Measurements from ENCODE around the gene MACF1. TPM values are rescaled to one million over a fixed set of nuclear protein-coding genes. Genes with fewer than 3 reads are reported as not detected.
A peak's percentile ranks its signal among the peaks of the same experiment; 100 is the strongest.

The MACF1 gene
- total RNA-seq, 1 donor from 2014 or later = 694 TPM

GRCh38 chr1:39195166-39196111 is 9.1 kb upstream of the MACF1 start:
- FAIRE-seq (no peak), DNase-seq (ENCODE audit: low read depth) (peak; percentile 82)
- no peak overlapping the region for H3K4me3 Mint-ChIP-seq (ENCODE audit: unreplicated experiment)
- H3K27ac Mint-ChIP-seq (ENCODE audit: unreplicated experiment) = peak overlapping the region; percentile 93
- peaks cover 3% of the 10 kb centered on the region for H3K36me3 Mint-ChIP-seq (ENCODE audit: low read depth, unreplicated experiment)
- no peaks in the 10 kb centered on the region for H3K27me3 Mint-ChIP-seq (ENCODE audit: low read depth, unreplicated experiment)
- Histone ChIP-seq H3K9me3 (ENCODE audit: insufficient read depth, low read depth, low read length) (no peaks in the 10 kb centered on the region), H3K4me3 (ENCODE audit: insufficient read depth, low read depth, low read length) (no peak overlapping the region), H3K4me1 (ENCODE audit: insufficient read depth, low read length) (peaks cover 62% of the 10 kb centered on the region), H3K36me3 (ENCODE audit: insufficient read depth, low read length) (no peaks in the 10 kb centered on the region), H4K20me1 (ENCODE audit: insufficient read depth, low read length) (no peaks in the 10 kb centered on the region), H3K9ac (ENCODE audit: low read length) (peak overlapping the region; percentile 59), H3K27ac (ENCODE audit: low read depth, low read length) (peak overlapping the region; percentile 78), H3K4me2 (ENCODE audit: low read length) (peak overlapping the region; percentile 79), H3K79me2 (ENCODE audit: insufficient read depth, low read length) (peaks cover 77% of the 10 kb centered on the region), H3K27me3 (ENCODE audit: insufficient read depth, low read length) (no peaks in the 10 kb centered on the region), H2AFZ (ENCODE audit: low read depth, low read length) (no peak overlapping the region)
- H3K4me1 Mint-ChIP-seq (ENCODE audit: low read depth, unreplicated experiment) = peaks cover 67% of the 10 kb centered on the region
- H3K9me3 Mint-ChIP-seq (ENCODE audit: unreplicated experiment) = no peaks in the 10 kb centered on the region
- TF ChIP-seq EZH2 (IDR thresholded peaks at IDR 0.05; ENCODE audit: insufficient read depth, low read length) (no peak), CTCF (IDR thresholded peaks at IDR 0.05; ENCODE audit: insufficient read depth, low read depth, low read length) (no peak)

GRCh38 chr1:39196244-39197215 is 8.0 kb upstream of the MACF1 start:
- TF ChIP-seq EZH2 (IDR thresholded peaks at IDR 0.05; ENCODE audit: insufficient read depth, low read length) = no peak
- TF ChIP-seq CTCF (IDR thresholded peaks at IDR 0.05; ENCODE audit: insufficient read depth, low read depth, low read length) = no peak
- peak overlapping the region; percentile 21 for H3K4me3 ChIP-seq (ENCODE audit: insufficient read depth, low read depth, low read length)
- Mint-ChIP-seq H3K27ac (ENCODE audit: unreplicated experiment) (peak overlapping the region; percentile 93), H3K4me3 (ENCODE audit: unreplicated experiment) (no peak overlapping the region), H3K27me3 (ENCODE audit: low read depth, unreplicated experiment) (no peaks in the 10 kb centered on the region), H3K36me3 (ENCODE audit: low read depth, unreplicated experiment) (peaks cover 3% of the 10 kb centered on the region), H3K4me1 (ENCODE audit: low read depth, unreplicated experiment) (peaks cover 59% of the 10 kb centered on the region), H3K9me3 (ENCODE audit: unreplicated experiment) (no peaks in the 10 kb centered on the region)
- peaks cover 54% of the 10 kb centered on the region for H3K4me1 ChIP-seq (ENCODE audit: insufficient read depth, low read length)
- H4K20me1 ChIP-seq (ENCODE audit: insufficient read depth, low read length) = peaks cover under 1% of the 10 kb centered on the region
- no peaks in the 10 kb centered on the region for H3K27me3 ChIP-seq (ENCODE audit: insufficient read depth, low read length)
- DNase-seq (ENCODE audit: low read depth) (peak; percentile 68), FAIRE-seq (no peak)
- peak overlapping the region; percentile 79 for H3K4me2 ChIP-seq (ENCODE audit: low read length)
- no peak overlapping the region for H2AFZ ChIP-seq (ENCODE audit: low read depth, low read length)
- H3K9me3 ChIP-seq (ENCODE audit: insufficient read depth, low read depth, low read length) = no peaks in the 10 kb centered on the region
- peak overlapping the region; percentile 78 for H3K27ac ChIP-seq (ENCODE audit: low read depth, low read length)
- peaks cover 76% of the 10 kb centered on the region for H3K79me2 ChIP-seq (ENCODE audit: insufficient read depth, low read length)
- H3K36me3 ChIP-seq (ENCODE audit: insufficient read depth, low read length) = no peaks in the 10 kb centered on the region
- peak overlapping the region; percentile 68 for H3K9ac ChIP-seq (ENCODE audit: low read length)
